GM12875 (cell line): ENCODE results near the gene ISM2.

Source experiments
- H3K4me3 ChIP-seq: one replicate; pipeline ENCODE4 v1.5.1; 2011; ENCODE audit warnings: low read depth, low read length, control low read depth
- TF ChIP-seq, protein P1 (sequence below): IDR thresholded peaks from 2 replicates; pipeline ENCODE4 v1.5.1; 2011; ENCODE audit warnings: low read depth, mild to moderate bottlenecking, control low read depth, inconsistent platforms, low read length, moderate library complexity, borderline replicate concordance; ENCODE audit not compliant: insufficient read depth

Gene ISM2

DNA sequence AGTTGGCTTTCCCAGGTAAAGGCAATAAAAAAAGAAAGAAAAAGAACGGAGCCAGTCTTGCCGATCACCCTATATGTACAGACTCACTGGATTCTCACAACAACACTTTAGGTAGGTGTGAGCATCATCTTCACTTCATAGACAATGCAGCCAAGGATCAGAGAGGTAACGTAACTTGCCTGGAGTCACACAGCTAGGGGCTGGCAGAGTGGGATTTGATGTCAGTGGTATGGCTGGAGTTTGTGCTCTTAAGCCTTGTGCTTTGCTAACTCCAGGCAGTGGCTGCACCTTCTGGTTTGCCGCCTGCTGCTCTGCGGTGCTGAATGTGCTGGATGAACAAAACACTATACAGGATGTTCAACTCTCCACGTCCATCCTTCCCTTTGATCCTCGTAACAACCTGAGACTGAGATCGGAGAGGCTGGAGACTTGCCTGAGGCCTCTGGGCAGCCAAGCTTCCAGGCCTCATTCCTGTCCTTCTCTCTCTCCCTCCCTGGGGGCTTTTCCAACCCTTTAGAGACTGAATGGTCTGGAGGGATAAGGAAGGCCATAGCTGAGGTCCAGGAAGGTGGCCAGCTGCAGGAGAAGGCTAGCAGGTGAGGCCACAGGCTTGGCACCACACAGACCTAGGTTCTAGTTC is 8.1 kb downstream of the ISM2 start:
- TF ChIP-seq, protein P1, sequence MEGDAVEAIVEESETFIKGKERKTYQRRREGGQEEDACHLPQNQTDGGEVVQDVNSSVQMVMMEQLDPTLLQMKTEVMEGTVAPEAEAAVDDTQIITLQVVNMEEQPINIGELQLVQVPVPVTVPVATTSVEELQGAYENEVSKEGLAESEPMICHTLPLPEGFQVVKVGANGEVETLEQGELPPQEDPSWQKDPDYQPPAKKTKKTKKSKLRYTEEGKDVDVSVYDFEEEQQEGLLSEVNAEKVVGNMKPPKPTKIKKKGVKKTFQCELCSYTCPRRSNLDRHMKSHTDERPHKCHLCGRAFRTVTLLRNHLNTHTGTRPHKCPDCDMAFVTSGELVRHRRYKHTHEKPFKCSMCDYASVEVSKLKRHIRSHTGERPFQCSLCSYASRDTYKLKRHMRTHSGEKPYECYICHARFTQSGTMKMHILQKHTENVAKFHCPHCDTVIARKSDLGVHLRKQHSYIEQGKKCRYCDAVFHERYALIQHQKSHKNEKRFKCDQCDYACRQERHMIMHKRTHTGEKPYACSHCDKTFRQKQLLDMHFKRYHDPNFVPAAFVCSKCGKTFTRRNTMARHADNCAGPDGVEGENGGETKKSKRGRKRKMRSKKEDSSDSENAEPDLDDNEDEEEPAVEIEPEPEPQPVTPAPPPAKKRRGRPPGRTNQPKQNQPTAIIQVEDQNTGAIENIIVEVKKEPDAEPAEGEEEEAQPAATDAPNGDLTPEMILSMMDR = no peak
- H3K4me3 ChIP-seq = no peak overlapping the region

DNA sequence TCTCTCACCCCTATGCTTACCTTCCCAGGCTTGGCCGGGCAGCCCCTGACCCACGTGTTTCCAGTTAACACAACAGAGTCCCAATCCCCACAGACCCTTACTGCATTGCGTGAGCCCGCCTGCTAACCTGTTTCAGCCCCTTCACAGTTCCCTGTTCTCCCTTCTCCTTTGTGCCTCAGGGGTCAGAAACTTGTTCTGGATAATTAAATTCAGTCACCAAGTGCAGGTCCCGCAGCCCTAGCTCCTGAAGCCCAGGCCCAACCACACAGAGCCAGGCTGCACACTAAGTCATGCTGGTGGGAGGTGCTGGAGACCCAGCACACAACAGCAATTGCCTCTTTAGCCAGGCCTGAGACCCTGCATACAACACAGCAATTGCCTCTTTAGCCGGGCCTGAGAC is 9.6 kb downstream of the ISM2 start:
- H3K4me3 ChIP-seq = no peak overlapping the region
- TF ChIP-seq, protein P1 = no peak

DNA sequence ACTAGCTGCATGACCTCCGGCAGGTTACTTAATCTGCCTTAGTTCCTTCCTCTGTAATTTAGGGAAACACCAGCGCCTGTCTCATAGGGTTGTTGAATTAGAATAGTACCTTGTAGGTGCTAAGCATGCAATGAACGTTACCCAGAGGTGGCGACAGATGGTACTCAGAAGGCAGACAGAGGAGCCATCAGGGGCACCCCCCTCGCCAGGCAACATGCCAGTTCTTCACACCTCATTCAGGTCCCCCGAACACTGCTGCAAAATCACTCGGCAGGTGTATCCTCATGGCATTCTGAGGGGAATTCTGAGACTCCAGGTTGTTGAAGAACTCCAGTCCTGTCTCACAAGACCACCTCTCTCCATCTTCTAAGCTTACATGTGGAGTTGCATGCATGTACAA is 10.1 kb downstream of the ISM2 start:
- H3K4me3 ChIP-seq = no peak overlapping the region
- TF ChIP-seq, protein P1 = no peak

DNA sequence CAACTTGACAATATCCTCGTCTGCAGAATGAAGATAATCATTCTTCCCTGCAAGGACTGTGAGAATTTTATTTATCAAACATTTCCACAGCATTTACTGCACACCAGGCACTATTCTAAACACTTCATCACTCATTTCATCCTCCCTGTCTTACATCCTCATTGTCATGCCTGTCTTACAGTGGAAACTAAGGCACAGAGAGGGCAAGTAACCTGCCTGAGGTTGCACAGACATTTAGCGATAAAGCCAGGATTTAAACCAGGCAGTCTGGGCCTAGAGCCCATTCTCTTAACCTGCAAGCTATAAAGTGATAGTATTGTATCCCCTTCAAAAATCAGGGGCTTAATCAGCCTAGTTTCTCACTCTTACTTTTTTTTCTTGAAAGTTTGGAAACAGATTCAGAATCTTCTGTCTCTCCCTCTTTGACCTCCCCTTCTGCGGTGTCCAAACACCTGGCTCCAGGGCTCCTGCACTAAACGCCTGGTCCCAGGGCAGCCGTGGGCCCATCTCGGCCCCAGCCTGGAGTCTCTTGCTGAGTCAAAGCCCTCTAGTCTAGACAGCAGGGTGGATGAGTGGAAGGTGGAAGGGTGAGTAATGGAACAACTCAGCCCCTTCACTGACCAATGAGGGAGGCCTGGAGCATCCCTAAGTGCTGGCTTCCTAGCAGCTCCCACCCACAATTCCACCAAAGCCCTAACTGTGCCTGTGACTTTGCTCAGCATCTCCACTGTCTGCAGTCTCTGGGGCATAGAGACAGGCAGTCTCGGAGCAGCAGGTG is 12.5 kb downstream of the ISM2 start:
- TF ChIP-seq, protein P1 = no peak
- no peak overlapping the region for H3K4me3 ChIP-seq

DNA sequence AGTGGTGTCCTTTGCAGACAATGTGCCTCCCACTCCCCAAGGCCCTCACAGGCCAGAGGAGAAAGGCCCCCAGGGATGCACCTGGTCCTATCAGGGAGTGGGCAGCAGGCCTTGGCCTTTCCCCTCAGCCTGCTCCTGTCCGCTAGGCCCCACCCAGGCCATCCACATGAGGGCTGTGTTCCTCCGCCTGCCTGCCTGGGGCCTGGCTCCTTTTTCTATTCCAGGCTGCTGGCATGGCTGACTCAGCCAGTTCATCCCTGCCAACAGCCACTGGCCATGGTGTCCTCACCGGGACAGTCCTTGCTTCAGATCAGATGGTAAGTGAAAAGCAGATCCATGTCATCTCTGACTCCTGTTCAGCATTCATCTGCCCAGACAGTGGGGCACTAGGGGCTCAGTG is 13.4 kb downstream of the ISM2 start:
- no peak overlapping the region for H3K4me3 ChIP-seq
- TF ChIP-seq, protein P1 = no peak

DNA sequence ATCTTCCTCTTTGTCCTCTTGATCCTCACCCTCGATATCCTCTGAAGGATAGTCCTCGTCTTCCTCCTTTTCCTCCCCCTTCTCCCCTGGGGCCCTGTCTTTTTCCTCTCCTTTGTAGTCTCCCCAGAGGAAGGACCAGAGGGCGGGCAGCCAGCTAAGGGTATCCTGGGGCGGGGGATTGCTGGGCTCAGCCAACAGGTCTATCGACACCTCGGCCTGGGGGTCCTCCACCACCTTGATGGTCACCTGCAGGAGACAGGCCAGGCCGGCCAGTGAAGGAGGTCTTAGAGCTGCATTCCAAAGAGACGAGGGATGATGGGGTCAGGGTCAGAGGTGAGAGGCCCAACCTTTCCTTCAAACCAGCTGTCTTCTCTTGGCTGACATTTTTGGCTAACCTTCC is 16.2 kb downstream of the ISM2 start:
- TF ChIP-seq, protein P1 = no peak
- H3K4me3 ChIP-seq = no peak overlapping the region

DNA sequence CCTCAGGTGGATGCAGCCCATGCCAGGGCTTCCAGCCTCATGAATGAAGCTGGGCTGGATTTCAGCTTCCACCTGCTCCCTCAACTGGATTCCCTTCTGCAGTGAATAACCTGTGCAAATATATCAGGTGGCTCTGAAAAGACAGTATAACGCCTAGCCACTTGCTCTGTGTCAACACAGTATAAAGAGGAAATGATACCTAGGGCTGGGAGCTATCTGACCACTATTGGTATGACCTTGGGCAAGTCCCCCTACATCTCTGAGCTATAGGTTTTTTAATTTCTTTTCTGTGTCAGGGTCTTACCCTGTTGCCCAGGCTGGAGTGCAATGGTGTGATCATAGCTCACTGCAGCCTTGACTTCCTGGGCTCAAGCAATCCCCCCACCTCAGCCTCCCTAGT is 19.8 kb downstream of the ISM2 start:
- TF ChIP-seq, protein P1 = no peak
- no peak overlapping the region for H3K4me3 ChIP-seq
